Left lobe of liver (tissue), 2 donors: Measurements from ENCODE around the gene FBXW11. TPM values are rescaled to one million over a fixed set of nuclear protein-coding genes. Genes with fewer than 3 reads are reported as not detected.
"Not testable (repeated sequence)": the region's sequence is repeated elsewhere in the genome, so short reads cannot be mapped to it uniquely, and the experiment has no call there.

Experiments used
- ATAC-seq: fragments of 200-7000 bp; cut with Tn5 transposase; one replicate; pipeline ENCODE4 v1.9.1; 2020; ENCODE audit warnings: mild to moderate bottlenecking, moderate library complexity
- DNase-seq: peaks from one replicate; pipeline ENCODE4 v3.0.0-alpha.2; 2020; ENCODE audit warnings: low spot score
- total RNA-seq: library from RNA; stranded (reverse); gene quantifications from one replicate; pipeline ENCODE4 v1.2.1, GENCODE V29; 2021
- donor health status: DM: no; HTN: no; CAD: no; lungs with moderate emphysema.
- donor health status: DM: no; HTN: yes; CAD: no.

Gene FBXW11
- total RNA-seq, 1 donor from 2014 or later, result 21.9 TPM

- peak; percentile 19 for ATAC-seq
- not testable (repeated sequence) for DNase-seq
These were observed 13.8 kb upstream of the FBXW11 start for GRCh38 chr5:172020110-172020786.

GRCh38 chr5:172015346-172015745 is 8.9 kb upstream of the FBXW11 start:
- ATAC-seq, result no peak
- DNase-seq, result peak; percentile 6

GRCh38 chr5:172010278-172010677 is 3.8 kb upstream of the FBXW11 start:
- DNase-seq (no peak), ATAC-seq (no peak)

- ATAC-seq, result no peak
- no peak for DNase-seq
These were observed 3.3 kb upstream of the FBXW11 start for GRCh38 chr5:172009536-172010270.

- DNase-seq (no peak), ATAC-seq (no peak)
These were observed 2.3 kb upstream of the FBXW11 start for GRCh38 chr5:172008689-172009141.

- ATAC-seq, result no peak
These were observed 1.6 kb upstream of the FBXW11 start for GRCh38 chr5:172008111-172008455.

GRCh38 chr5:172007175-172008110 is 1.0 kb upstream of the FBXW11 start:
- ATAC-seq, result no peak
- DNase-seq, result no peak

More at GRCh38 chr5:172008111-172008455, 1.6 kb upstream of the FBXW11 start:
- DNase-seq, result no peak

- DNase-seq, result peak; percentile 56
- ATAC-seq, result peak; percentile 7
These were observed 624 bp downstream of the FBXW11 start for GRCh38 chr5:172005708-172006320.

- DNase-seq (no peak), ATAC-seq (no peak)
These were observed 1.6 kb downstream of the FBXW11 start for GRCh38 chr5:172004824-172005237.

- ATAC-seq (no peak), DNase-seq (no peak)
These were observed 2.7 kb downstream of the FBXW11 start for GRCh38 chr5:172003746-172004145.

- ATAC-seq (no peak), DNase-seq (no peak)
These were observed 3.5 kb downstream of the FBXW11 start for GRCh38 chr5:172002840-172003512.

GRCh38 chr5:172002310-172002709 is 4.1 kb downstream of the FBXW11 start:
- ATAC-seq (no peak), DNase-seq (no peak)

- no peak for ATAC-seq
These were observed 6.6 kb downstream of the FBXW11 start for GRCh38 chr5:171999877-172000276.

GRCh38 chr5:171999100-171999499 is 7.3 kb downstream of the FBXW11 start:
- ATAC-seq (no peak), DNase-seq (no peak)

More at GRCh38 chr5:171999877-172000276, 6.6 kb downstream of the FBXW11 start:
- no peak for DNase-seq

- DNase-seq (no peak), ATAC-seq (peak; percentile 76)
These were observed 9.4 kb downstream of the FBXW11 start for GRCh38 chr5:171997011-171997410.

- DNase-seq (no peak), ATAC-seq (no peak)
These were observed 13.6 kb downstream of the FBXW11 start for GRCh38 chr5:171992813-171993212.

- DNase-seq, result no peak
- ATAC-seq, result no peak
These were observed 14.1 kb downstream of the FBXW11 start for GRCh38 chr5:171992305-171992704.

- no peak for DNase-seq
- ATAC-seq, result no peak
These were observed 15.8 kb downstream of the FBXW11 start for GRCh38 chr5:171990713-171991015.

GRCh38 chr5:171989946-171990712 is 16.3 kb downstream of the FBXW11 start:
- DNase-seq, result no peak
- peak; percentile 60 for ATAC-seq

- DNase-seq, result no peak
- ATAC-seq, result no peak
These were observed 17.2 kb downstream of the FBXW11 start for GRCh38 chr5:171989276-171989675.
